ENCODE results near the gene AFP.

DNA sequence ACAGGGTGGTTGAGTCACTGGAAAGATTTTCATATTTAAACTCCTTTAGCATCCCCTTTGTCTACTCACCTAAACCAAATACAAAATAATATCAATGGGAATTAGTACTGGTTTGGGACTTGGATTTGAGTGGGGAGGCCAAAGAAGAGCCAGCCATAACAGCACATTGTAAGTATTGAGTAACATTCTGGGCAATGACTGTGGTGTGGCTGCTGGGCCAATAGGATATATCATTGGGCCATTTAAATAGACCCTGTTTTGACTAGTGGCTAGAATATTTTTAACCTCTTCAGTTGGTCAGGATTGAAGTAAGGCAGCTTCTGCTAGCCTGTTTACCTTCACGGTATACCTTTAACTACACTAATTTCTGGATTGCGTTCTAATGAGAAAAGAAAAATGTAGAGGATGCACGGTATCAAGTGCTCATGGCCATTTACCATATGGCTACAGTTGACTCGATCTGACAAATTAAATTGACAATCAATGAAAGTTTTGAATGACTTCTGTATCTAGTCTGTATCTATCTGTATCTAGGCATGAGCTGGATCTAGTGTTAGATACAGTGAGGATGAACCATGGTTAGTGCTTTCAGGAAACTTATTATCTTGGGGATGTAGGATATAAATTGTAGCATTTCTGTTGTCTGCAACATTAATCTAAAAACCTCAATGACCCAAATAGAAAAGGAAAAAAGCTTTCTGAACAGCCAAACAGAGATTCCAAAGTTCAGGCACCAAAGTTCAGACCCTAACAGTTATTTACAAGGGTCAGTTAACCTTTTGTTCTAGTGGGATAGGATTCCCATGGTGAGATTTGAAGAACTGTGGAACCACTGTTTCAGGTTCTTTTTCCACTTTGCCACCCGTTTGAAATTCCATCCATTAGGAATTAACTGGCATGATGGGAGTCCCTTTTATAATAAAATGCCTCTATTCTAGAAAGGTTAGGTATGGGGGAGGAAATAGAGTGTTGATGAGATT lies 38.7 kb upstream of the AFP start:
- TF ChIP-seq, protein P1, sequence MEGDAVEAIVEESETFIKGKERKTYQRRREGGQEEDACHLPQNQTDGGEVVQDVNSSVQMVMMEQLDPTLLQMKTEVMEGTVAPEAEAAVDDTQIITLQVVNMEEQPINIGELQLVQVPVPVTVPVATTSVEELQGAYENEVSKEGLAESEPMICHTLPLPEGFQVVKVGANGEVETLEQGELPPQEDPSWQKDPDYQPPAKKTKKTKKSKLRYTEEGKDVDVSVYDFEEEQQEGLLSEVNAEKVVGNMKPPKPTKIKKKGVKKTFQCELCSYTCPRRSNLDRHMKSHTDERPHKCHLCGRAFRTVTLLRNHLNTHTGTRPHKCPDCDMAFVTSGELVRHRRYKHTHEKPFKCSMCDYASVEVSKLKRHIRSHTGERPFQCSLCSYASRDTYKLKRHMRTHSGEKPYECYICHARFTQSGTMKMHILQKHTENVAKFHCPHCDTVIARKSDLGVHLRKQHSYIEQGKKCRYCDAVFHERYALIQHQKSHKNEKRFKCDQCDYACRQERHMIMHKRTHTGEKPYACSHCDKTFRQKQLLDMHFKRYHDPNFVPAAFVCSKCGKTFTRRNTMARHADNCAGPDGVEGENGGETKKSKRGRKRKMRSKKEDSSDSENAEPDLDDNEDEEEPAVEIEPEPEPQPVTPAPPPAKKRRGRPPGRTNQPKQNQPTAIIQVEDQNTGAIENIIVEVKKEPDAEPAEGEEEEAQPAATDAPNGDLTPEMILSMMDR (IDR thresholded peaks at IDR 0.05; ENCODE audit: poor library complexity): no peak
- TF ChIP-seq EZH2phosphoT487 (IDR thresholded peaks at IDR 0.05; ENCODE audit: low read depth, severe bottlenecking, unreplicated experiment) (no peak), EZH2 (IDR thresholded peaks at IDR 0.05; ENCODE audit: borderline replicate concordance) (no peak)
